ELR (cell line): Measurements from ENCODE around the gene PRR9.
A peak's percentile ranks its signal among the peaks of the same experiment; 100 is the strongest.

Experiments
- DNase-seq: peaks from one replicate; pipeline ENCODE4 v3.0.0-alpha.2; 2015; ENCODE audit warnings: low read depth

PRR9 gene

GRCh38 chr1:153217212-153217611, at the start of gene PRR9:
Gene PRR9 (plus strand): TSS chr1:153217584. CDS start chr1:153218145, 561 bp downstream.
- DNase-seq = peak; percentile 32

DNA sequence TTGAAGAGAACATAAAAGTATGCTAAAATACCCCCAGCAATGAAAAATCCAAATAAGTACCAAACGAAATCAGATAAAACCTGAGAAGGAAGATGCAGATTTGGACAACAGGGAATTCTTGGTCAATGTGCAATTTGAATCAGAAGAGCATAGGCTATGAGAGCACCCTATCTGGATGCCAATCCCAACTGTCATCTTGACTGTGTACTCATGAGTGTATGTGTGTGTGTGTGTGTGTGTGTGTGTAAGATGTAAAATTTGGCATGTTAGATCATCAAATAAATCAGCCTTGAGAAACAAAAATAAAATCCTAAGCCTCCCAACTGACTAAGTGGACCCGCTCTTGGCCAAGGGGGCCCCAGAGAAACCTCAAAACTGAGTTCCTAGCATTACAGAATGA, 48.7 kb upstream of the PRR9 start:
- no peak for DNase-seq

DNA sequence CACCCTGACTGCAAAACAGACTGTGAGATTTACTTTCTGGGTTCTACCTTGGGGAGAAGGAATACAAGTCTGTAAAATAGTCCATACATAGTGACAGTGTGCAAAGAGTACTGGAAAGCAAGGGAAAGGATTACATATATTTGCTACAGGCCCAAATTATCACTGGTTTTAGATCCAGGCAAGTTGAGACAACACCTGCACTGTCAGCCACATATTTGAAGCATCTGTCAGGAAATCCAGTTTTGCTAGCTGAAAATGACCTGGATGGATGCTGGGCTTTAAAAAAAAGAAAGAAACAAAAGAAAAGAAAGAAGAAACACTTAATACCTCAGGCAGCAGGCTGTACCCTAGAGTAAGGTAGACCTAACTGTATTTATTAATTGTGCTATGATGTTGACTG, 42.8 kb upstream of the PRR9 start:
- DNase-seq = no peak

- no peak for DNase-seq
These were observed 38.5 kb upstream of the PRR9 start for GRCh38 chr1:153178922-153179321.

GRCh38 chr1:153180556-153180955, 36.8 kb upstream of the PRR9 start:
- DNase-seq = no peak

GRCh38 chr1:153188301-153188700, 29.1 kb upstream of the PRR9 start:
- peak; percentile 8 for DNase-seq

- DNase-seq = peak; percentile 12
These were observed 27.0 kb upstream of the PRR9 start for GRCh38 chr1:153190373-153190772.

DNA sequence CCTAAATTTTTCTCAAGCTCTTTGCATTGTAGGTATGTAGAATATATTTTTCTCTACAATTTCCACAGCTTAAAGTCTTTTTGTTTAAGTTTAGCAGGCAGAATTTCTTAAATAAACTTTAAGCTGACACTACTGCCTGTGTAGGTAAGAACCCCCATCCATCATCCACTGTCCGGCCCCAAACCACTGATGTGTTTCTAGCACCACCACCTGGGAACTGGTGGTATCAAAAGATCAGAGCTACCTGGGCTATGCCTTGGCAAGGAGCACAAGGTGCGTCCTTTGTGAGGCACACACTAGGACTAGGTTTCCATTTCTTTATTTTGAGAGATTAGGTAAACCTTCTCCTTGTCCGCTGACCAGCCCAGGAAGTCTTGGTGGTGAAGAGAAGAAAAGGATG, 24.7 kb upstream of the PRR9 start:
- peak; percentile 30 for DNase-seq

DNA sequence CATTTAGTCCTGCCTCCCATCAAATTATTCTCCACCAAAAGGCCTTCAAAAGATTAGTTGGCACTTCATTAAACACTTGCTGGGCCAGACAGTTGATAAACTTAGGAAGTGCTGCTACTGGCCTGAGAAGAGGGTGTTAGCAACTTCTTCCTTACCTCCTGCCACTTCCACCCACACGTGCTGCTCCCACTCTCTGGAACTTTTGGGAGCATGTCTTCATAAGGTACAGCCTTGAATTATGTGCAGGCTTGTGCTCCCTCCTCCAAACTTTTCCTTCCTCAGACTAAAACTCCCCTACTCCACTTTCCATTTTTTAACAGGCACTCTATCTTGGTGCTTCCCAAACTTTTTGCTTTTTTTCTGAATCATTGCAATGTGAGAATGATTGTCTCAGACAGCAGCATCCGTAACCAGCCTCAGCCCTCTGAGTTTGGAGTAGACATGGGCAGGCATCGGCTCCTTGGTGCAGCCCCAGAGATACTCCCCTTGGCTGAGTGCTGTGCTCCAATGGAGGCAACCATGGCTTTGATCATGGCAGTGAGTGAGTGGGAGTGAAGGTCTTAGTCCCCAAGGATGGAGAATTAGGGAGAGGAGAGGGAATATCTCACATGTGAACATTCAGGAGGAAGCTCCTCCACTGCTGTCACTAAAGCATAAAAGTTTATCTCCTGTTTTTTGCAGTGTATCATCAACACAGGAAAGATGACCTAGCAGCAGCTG, 22.9 kb upstream of the PRR9 start:
- DNase-seq = no peak

DNA sequence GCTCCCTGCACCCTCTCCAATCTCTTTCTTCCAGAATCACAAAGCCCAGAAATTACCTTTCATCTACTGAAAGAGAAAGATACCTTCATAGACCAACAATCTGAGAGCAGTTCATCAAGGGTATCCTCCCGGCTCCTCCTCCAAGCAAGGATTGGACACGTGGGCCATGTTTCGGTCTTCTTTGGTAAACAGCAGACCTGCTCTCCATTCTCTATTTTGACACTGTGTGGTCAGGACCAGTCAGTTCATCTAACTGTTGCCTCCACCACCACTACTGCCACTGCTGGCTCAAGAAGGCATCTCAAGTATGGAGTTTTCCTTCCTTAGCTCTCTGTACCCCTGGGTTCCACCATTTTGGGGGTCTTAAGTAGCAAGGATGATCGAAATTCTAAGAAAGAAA, 22.2 kb upstream of the PRR9 start:
- no peak for DNase-seq

DNA sequence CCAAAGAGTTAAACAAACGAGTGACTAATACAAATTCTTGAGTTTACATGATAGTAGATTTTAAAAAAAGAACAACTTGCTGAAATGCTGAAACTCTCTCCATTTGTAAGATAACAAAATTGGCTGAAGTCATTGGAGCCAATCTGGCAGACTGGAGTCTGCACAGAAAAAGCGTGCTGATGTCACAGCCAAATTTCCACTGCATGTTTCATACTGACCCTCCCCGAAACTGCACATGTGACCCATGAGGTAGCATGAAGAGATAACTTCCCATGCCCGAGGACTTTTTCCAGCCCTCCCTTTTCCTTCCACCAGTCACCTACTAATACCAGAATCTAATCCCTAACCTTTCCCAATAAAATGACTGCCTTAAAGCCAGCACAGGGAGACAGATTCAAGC, 15.4 kb upstream of the PRR9 start:
- DNase-seq = no peak

DNA sequence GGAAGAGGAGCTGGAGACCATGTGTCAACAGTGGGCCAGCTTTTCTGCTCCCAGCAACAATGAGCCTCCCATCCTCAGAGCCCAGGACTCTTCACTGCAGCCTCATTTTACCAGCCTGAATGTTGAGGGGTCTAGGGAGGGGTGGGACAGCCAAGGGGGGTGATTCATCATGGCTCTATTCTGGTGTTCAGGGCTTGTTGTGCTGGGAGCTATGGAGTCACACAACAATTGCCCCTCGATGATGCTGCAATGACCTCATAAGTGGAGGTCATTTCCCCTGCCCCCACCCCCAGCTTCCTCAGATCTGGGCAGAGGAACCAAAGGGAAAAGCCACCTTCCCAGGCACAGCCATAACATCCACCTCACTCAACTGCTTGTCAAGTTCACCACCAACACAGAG, 14.3 kb upstream of the PRR9 start, which contains the start of gene LELP1:
LELP1 (plus strand) TSS at position 301 of the 400 bp plus-strand sequence. CDS start 1,278 bp downstream, outside the sequence.
- DNase-seq = no peak

DNA sequence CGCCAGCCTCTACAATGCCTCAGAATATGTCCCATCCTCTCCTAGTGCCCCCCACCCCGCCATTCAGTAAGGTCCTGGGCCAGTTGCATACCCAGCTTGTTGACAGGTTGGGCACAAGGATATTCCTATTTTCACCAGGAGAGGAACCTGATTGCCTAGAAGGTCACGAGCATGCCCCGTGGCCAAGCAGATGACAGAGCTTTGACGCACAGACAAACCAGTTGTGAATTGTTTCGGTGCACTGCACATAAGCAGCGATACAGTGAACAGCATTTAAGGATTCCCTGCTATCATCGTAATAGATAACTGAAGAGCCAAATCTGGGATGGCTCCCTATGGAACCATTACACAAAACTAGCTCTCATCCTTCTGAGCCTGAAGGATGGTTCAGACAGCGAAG, 10.8 kb upstream of the PRR9 start:
- DNase-seq = no peak

- DNase-seq = no peak
These were observed 7.2 kb upstream of the PRR9 start for GRCh38 chr1:153210206-153210605.

- no peak for DNase-seq
These were observed 5.2 kb upstream of the PRR9 start for GRCh38 chr1:153212201-153212600.

- no peak for DNase-seq
These were observed 3.9 kb upstream of the PRR9 start for GRCh38 chr1:153213519-153213918.

GRCh38 chr1:153217744-153218416, 496 bp downstream of the PRR9 start:
- DNase-seq = no peak

GRCh38 chr1:153220606-153221303, 3.4 kb downstream of the PRR9 start:
- no peak for DNase-seq

- peak; percentile 70 for DNase-seq
These were observed 5.9 kb downstream of the PRR9 start for GRCh38 chr1:153223040-153223891.

DNA sequence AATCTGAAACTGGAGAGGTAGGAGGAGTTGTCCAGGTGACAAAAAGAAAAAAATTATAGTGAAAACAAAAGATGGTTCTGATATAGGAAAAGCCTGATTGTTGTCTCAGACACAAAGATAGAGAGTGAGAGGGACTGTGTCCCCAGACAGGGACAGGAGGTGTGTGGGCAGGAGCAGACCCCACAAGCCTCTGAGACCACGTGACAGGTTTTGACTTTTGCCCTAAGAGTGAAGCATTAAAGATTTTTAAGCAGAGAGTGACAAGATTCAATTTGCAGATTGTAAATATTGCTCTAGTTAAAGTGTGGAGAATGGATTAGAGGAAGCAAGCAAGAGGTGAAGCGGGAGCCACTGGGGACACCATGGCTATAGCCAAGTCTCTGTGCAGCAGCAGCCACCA, 10.4 kb downstream of the PRR9 start:
- DNase-seq = no peak

DNA sequence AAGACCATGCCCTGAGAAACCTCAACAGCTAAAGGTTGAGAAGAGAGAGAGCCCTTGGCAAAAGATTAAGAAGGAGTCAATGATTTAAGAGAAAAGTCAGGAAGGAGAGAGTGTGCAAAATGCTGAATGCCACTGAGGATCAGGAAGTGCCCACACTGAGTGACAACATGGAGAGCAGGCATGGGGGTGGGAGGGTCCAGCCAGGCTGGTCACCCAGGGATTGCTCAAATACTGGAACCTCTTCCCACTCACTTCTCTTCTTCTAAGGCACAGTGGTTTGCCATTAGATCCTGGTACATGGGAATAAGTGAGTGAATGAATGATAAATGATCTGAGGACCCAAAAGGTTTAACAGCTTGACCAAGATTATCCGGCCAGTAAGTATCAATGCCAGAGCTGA, 11.1 kb downstream of the PRR9 start:
- DNase-seq = no peak
